GM12872 (cell line): ENCODE data around the gene RBM44.

ENCODE experiments used
- CTCF ChIP-seq: IDR thresholded peaks from 3 replicates; pipeline ENCODE4 v1.5.1; 2011; ENCODE audit warnings: low read depth, mild to moderate bottlenecking, low read length, moderate library complexity; ENCODE audit not compliant: insufficient read depth

RBM44 gene

GRCh38 chr2:237888389-237888788 is 89.8 kb downstream of the RBM44 start:
- TF ChIP-seq CTCF, result no peak

GRCh38 chr2:237889016-237889415 is 90.4 kb downstream of the RBM44 start:
- TF ChIP-seq CTCF, result no peak

GRCh38 chr2:237889811-237890210 is 91.2 kb downstream of the RBM44 start:
- no peak for TF ChIP-seq CTCF
